GM12878 (cell line): ENCODE measurements around the gene TBC1D23. TPM values are rescaled to one million over a fixed set of nuclear protein-coding genes. Genes with fewer than 3 reads are reported as not detected.
"Not testable (repeated sequence)": the region's sequence is repeated elsewhere in the genome, so short reads cannot be mapped to it uniquely, and the experiment has no call there.

ENCODE experiments used
- ATAC-seq: fragments of 200-7000 bp; cut with Tn5 transposase; 3 replicates; pipeline ENCODE4 v1.9.1; 2020; ENCODE audit warnings: mild to moderate bottlenecking, moderate library complexity
- BruUV-seq: library from RNA; stranded (reverse); fragments of 400-500 nt; replicated peaks from 2 replicates; lab custom pipeline; 2021; lab: Mats Ljungman, UMichigan
- CTCF ChIA-PET: fragments of 300-600 bp; sonication (Branson Sonifier 250); formaldehyde crosslinking; extraction: SDS; loops from one replicate; lab custom pipeline; 2021; ENCODE audit warnings: inconsistent platforms; lab: Yijun Ruan, JAX
- POLR2A ChIA-PET: fragments of 350-600 bp; formaldehyde crosslinking; extraction: SDS; loops from one replicate; lab custom pipeline; 2021; ENCODE audit warnings: inconsistent platforms; lab: Charles Lee
- RAD21 ChIA-PET: fragments of 300-600 bp; sonication (Branson Sonifier 250); formaldehyde crosslinking; loops from one replicate; lab custom pipeline; 2023; ENCODE audit warnings: antibody characterized with exemption; ENCODE audit not compliant: unreplicated experiment; lab: Charles Lee
- SMC1A ChIA-PET: fragments of 300-600 bp; sonication (Branson Sonifier 250); formaldehyde crosslinking; loops from one replicate; lab custom pipeline; 2023; ENCODE audit not compliant: unreplicated experiment, uncharacterized antibody; lab: Charles Lee
- DNase-seq: peaks from one replicate; pipeline ENCODE4 v3.0.0-alpha.2; 2011; ENCODE audit warnings: low read depth, low spot score
- FAIRE-seq: peaks from 3 replicates; lab custom pipeline; 2011; peaks lifted over from hg19 to GRCh38; lab: Jason Lieb, UNC
- H2AFZ ChIP-seq: 2 replicates; pipeline ENCODE4 v1.6.0; 2011; ENCODE audit warnings: low read depth, low read length, control low read depth; ENCODE audit not compliant: control insufficient read depth
- H3K27ac ChIP-seq: 2 replicates; pipeline ENCODE4 v1.5.1; 2011; ENCODE audit warnings: control low read depth; ENCODE audit not compliant: control insufficient read depth, insufficient read depth
- H3K27me3 ChIP-seq, 2 experiments: replicated peaks in 1 of 2; 2 replicates each; pipeline versions ENCODE4 v1.6.0 to v1.6.1; 2011; ENCODE audit warnings: low read length in 1 of 2; ENCODE audit not compliant: control insufficient read depth in 2 of 2, insufficient read depth in 2 of 2
- H3K36me3 ChIP-seq, 2 experiments: 2 replicates each; pipeline ENCODE4 v1.5.1; 2011; ENCODE audit warnings: low read length in 1 of 2; ENCODE audit not compliant: control insufficient read depth in 2 of 2, insufficient read depth in 2 of 2
- H3K4me1 ChIP-seq: 2 replicates; pipeline ENCODE4 v1.6.1; 2011; ENCODE audit warnings: mild to moderate bottlenecking, low read length, moderate library complexity, mixed read lengths; ENCODE audit not compliant: control insufficient read depth, insufficient read depth
- H3K4me2 ChIP-seq: 2 replicates; pipeline ENCODE4 v1.6.0; 2011; ENCODE audit warnings: control low read depth; ENCODE audit not compliant: control insufficient read depth, insufficient read depth
- H3K4me3 ChIP-seq: fragments of 200-600 bp; sonication (generic); 2 replicates; pipeline ENCODE4 v1.5.1; 2016
- H3K79me2 ChIP-seq: 2 replicates; pipeline ENCODE4 v1.6.0; 2011; ENCODE audit warnings: low read length; ENCODE audit not compliant: control insufficient read depth, insufficient read depth
- H3K9ac ChIP-seq: 2 replicates; pipeline ENCODE4 v1.8.0; 2011; ENCODE audit warnings: low read length, control low read depth, mixed read lengths; ENCODE audit not compliant: control insufficient read depth, insufficient read depth
- H3K9me3 ChIP-seq: replicated peaks from 3 replicates; pipeline ENCODE4 v1.5.1; 2011; ENCODE audit warnings: mild to moderate bottlenecking, low read length; ENCODE audit not compliant: control insufficient read depth, insufficient read depth
- H4K20me1 ChIP-seq: 2 replicates; pipeline ENCODE4 v1.6.0; 2011; ENCODE audit not compliant: control insufficient read depth, insufficient read depth
- CHD4 ChIP-seq: fragments of 200-600 bp; sonication (generic); IDR thresholded peaks from 2 replicates; pipeline ENCODE4 v1.6.1; 2016; ENCODE audit warnings: mild to moderate bottlenecking
- E2F8 ChIP-seq: fragments of 450-650 bp; IDR thresholded peaks from 2 replicates; pipeline ENCODE4 v1.6.1; 2018; ENCODE audit warnings: mild to moderate bottlenecking, low read depth, moderate library complexity; ENCODE audit not compliant: partially characterized antibody
- GATAD2B ChIP-seq: fragments of 450-650 bp; conservative IDR thresholded peaks from 2 replicates; pipeline ENCODE4 v1.6.1; 2017; ENCODE audit warnings: low read depth, mild to moderate bottlenecking, moderate library complexity
- KDM1A ChIP-seq: fragments of 200-600 bp; sonication (generic); IDR thresholded peaks from 2 replicates; pipeline ENCODE4 v1.6.1; 2016; ENCODE audit warnings: borderline replicate concordance
- PML ChIP-seq: IDR thresholded peaks from 2 replicates; pipeline ENCODE4 v1.6.1; 2012; ENCODE audit warnings: low read length, inconsistent platforms
- RB1 ChIP-seq: fragments of 450-650 bp; formaldehyde crosslinking; IDR thresholded peaks from 2 replicates; pipeline ENCODE4 v1.6.1; 2017; ENCODE audit warnings: mild to moderate bottlenecking, borderline replicate concordance
- SMC3 ChIP-seq: IDR thresholded peaks from 2 replicates; pipeline ENCODE4 v1.6.1; 2011; ENCODE audit warnings: low read length, improper control_type of control experiment, borderline replicate concordance
- WGBS: methylation state at CpG from one replicate; pipeline ENCODE4 v1.1.6; 2016; ENCODE audit warnings: low lambda C conversion rate; ENCODE audit not compliant: insufficient replicate concordance, insufficient coverage; ENCODE audit errors: missing lambda C conversion rate; 5-methylcytosine and 5-hydroxymethylcytosine counted together
- in situ Hi-C: fragments of 300-500 bp; cut with MboI; formaldehyde crosslinking; loops from 9 replicates; pipeline ENCODE4 v1.14.3; 2018; ENCODE audit warnings: mixed read lengths
- intact Hi-C: fragments of 100-400 bp; cut with micrococcal nuclease; formaldehyde crosslinking; loops from one replicate; pipeline ENCODE4 v1.14.2; 2022; ENCODE audit not compliant: unreplicated experiment
- polyA plus RNA-seq, 11 experiments: library from polyadenylated mRNA; depleted of rRNA in 4 of 11; unstranded in 6 of 11; stranded (reverse) in 5 of 11; fragments of >200 nt; fragmentation: Nextera tagmentation in 4 of 11; fragmentation: Illumina TruSeq in 1 of 11; extraction: Ambion mirVana in 4 of 11; extraction: Trizol in 1 of 11; gene quantifications; 1 replicate in 1 of 11; 2 replicates in 10 of 11; pipeline versions ENCODE4 v1.2.1 to v1.2.3, GENCODE V29; 2011 to 2016; ENCODE audit warnings: inconsistent platforms in 2 of 11, missing spikeins in 2 of 11, low read depth in 1 of 11
- total RNA-seq, 4 experiments: library from RNA; depleted of rRNA in 3 of 4; stranded (reverse); fragments of >200 nt in 3 of 4; fragmentation: Illumina TruSeq in 1 of 4; extraction: Trizol in 1 of 4; gene quantifications; 2 replicates each; pipeline versions ENCODE4 v1.2.1 to v1.2.3, GENCODE V29; 2013 to 2021
- TF ChIP-seq, protein P1 (sequence below): fragments of 450-650 bp; conservative IDR thresholded peaks from 2 replicates; pipeline ENCODE4 v1.6.1; 2017; ENCODE audit warnings: mild to moderate bottlenecking, moderate library complexity

The TBC1D23 gene
- total and polyA plus RNA-seq, 10 of the 15 experiments (the other 5 are each of a cell fraction or from before 2014, with no cell fraction given) = 8.2 to 23.2 (median 16.6) TPM

DNA sequence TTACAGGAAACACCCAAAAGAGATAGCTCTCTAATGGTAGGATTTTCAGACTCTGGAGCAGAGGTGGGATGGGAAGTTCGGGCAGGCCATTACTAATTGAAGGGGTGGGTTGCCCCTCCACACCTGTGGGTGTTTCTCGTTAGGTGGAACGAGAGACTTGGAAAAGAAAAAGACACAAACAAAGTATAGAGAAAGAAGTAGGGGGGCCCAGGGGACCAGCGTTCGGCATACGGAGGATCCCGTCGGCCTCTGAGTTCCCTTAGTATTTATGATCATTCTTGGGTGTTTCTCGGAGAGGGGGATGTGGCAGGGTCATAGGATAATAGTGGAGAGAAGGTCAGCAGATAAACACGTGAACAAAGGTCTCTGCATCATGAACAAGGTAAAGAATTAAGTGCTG, 75.4 kb downstream of the TBC1D23 start:
- 98% methylated on average over 10 of the region's 10 CpGs for WGBS
- H3K27me3 ChIP-seq, H2AFZ ChIP-seq, H3K9me3 ChIP-seq, DNase-seq, H3K9ac ChIP-seq, BruUV-seq, H3K4me1 ChIP-seq, intact Hi-C loops, H4K20me1 ChIP-seq, ATAC-seq, FAIRE-seq, in situ Hi-C loops, H3K36me3 ChIP-seq: not testable (repeated sequence)
- RAD21 ChIA-PET = interaction anchor here (1.5 kb wide), 1 partner anchor 19 kb away, joined by 10 read pairs; no protein-coding TSS in a partner anchor
- POLR2A ChIA-PET = interaction anchor here (0.8 to 2.2 kb wide), 3 partner anchors 18 to 65 kb away, joined by 3 to 12 read pairs (median 3); partner anchors contain the start of genes LNP1 and TOMM70
- Histone ChIP-seq H3K4me2 (peak overlapping the region; percentile 64; the same call in 1 of the 2 replicates), H3K79me2 (peaks cover 15% of the 10 kb centered on the region), H3K27ac (peak overlapping the region; percentile 42; the same call in 1 of the 2 replicates), H3K4me3 (peak overlapping the region; percentile 91; the same call in 1 of the 2 replicates)
- CTCF ChIA-PET = interaction anchor here (1.4 to 2.0 kb wide), 5 partner anchors 14 to 254 kb away, joined by 3 to 10 read pairs (median 6); partner anchors contain the start of gene LNP1
- SMC1A ChIA-PET = interaction anchor here (1.1 to 5.1 kb wide), 6 partner anchors 13 to 492 kb away, joined by 3 to 26 read pairs (median 4); no protein-coding TSS in a partner anchor

DNA sequence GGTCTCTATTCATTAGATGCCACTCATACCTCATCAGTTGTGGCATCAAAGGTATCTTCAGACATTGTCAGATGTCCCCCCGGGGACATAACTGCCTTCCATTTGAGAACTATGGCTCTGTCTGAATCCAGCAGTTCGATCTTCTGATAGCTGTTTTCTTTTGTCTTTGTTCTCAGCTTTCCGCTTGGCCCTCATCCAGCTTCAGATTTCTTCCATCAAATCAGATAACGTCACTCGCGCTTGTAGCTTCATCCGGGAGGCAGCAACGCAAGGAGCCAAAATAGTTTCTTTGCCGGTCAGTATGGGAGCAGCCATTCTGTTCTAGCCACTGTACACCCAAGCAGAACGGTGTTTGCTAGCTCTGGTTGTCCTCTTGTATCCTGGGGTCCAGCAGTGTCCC, 78.1 kb downstream of the TBC1D23 start:
- intact Hi-C loops (no loop called here), in situ Hi-C loops (no loop called here)
- Histone ChIP-seq H3K4me1 (peaks cover 7% of the 10 kb centered on the region), H3K27me3 (no peaks in the 10 kb centered on the region), H4K20me1 (no peaks in the 10 kb centered on the region), H3K36me3 (peaks cover 0 to 5% of the 10 kb centered on the region in 2 experiments; a peak in 1 of 4 replicates), H3K27ac (no peak overlapping the region), H3K4me3 (no peak overlapping the region), H3K9me3 (no peaks in the 10 kb centered on the region; the same call in 2 of the 3 replicates), H3K4me2 (no peak overlapping the region), H3K9ac (no peak overlapping the region), H2AFZ (no peak overlapping the region), H3K79me2 (peaks cover 15% of the 10 kb centered on the region)
- ATAC-seq (no peak), DNase-seq (no peak), FAIRE-seq (no peak)
- POLR2A ChIA-PET = interaction anchor here (0.5 kb wide), 1 partner anchor 688 kb away, joined by 3 read pairs; no protein-coding TSS in a partner anchor
- 97% methylated on average over 10 of the region's 10 CpGs for WGBS
- SMC1A ChIA-PET = interaction anchor here (0.7 to 2.6 kb wide), 3 partner anchors 22 to 124 kb away, joined by 3 to 9 read pairs (median 3); no protein-coding TSS in a partner anchor
- no TSS peak for BruUV-seq
- CTCF ChIA-PET = interaction anchor here (0.6 to 2.2 kb wide), 5 partner anchors 9 to 122 kb away, joined by 3 to 5 read pairs (median 4); no protein-coding TSS in a partner anchor
- RAD21 ChIA-PET = no interaction called here
- TF ChIP-seq GATAD2B = no peak
- TF ChIP-seq E2F8 = no peak
- no peak for TF ChIP-seq KDM1A
- TF ChIP-seq, protein P1, sequence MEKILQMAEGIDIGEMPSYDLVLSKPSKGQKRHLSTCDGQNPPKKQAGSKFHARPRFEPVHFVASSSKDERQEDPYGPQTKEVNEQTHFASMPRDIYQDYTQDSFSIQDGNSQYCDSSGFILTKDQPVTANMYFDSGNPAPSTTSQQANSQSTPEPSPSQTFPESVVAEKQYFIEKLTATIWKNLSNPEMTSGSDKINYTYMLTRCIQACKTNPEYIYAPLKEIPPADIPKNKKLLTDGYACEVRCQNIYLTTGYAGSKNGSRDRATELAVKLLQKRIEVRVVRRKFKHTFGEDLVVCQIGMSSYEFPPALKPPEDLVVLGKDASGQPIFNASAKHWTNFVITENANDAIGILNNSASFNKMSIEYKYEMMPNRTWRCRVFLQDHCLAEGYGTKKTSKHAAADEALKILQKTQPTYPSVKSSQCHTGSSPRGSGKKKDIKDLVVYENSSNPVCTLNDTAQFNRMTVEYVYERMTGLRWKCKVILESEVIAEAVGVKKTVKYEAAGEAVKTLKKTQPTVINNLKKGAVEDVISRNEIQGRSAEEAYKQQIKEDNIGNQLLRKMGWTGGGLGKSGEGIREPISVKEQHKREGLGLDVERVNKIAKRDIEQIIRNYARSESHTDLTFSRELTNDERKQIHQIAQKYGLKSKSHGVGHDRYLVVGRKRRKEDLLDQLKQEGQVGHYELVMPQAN = no peak
- no peak for TF ChIP-seq SMC3
- TF ChIP-seq PML = no peak
- no peak for TF ChIP-seq CHD4
- no peak for TF ChIP-seq RB1
